A375 (cell line): ENCODE measurements around the gene SNX12. TPM values are rescaled to one million over a fixed set of nuclear protein-coding genes. Genes with fewer than 3 reads are reported as not detected.

Experiments
- small RNA-seq: library from RNA; depleted of rRNA; stranded (forward); fragments of <200 nt; gene quantifications from one replicate; pipeline ENCODE3, GENCODE V24; 2014
- total RNA-seq: library from RNA; depleted of rRNA; stranded (reverse); fragments of >200 nt; shearing (Covaris generic); gene quantifications from 2 replicates; pipeline ENCODE4 v1.2.3, GENCODE V29; 2014; rRNA removed

SNX12 gene
- total RNA-seq, result 29.9 and 33.1 TPM in 2 replicates

DNA sequence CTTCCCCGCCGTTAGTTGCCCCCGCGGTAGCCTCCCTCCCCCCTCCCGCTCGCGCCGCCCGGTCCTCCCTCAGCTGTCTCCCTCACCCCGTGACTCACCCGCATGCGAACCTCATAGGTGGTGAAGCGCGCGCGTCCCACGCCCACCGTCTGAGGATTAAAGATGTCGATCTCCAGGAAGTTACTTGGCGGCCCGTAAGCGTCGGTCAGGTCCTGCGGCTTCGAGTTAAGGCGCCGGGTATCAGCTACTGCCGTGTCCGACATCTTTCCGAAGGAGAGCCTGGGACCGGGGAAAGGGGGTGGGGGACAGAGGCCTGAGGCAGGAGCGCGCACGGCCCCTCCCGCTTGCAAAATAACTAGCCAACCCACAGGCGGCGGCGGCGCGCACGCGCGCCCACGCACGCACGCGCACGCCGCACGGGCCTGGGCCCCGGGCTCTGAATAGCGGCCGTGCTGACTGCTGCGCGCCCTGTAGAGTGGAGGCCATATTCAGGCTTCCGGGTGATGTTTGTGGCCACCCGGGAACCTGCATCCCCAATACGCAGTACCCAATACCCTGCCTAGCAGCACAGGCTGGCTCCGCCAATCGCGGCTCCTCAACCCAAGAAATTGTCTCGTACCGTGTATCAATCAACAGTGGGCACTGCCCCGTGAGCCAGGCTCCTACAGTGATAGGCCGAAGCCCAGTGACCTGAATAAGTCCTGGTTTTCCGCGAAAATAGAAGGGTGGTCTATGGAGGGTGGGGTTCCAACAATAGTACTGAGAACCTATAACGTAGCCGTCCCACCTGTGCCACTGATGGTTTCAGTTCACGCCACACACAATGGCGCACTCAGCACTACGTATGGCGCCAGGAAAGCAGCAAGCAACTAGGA, at the start of gene SNX12:
TSS of gene SNX12 (minus strand) at position 291 of the 875 bp plus-strand sequence. CDS start at position 263, 28 bp downstream.

GRCh38 chrX:71111141-71111843, 43.2 kb upstream of the SNX12 start, which contains the start of gene IL2RG:
Gene IL2RG, minus strand, starts transcription at chrX:71111577. Its CDS starts 38 bp downstream, at chrX:71111539.

DNA sequence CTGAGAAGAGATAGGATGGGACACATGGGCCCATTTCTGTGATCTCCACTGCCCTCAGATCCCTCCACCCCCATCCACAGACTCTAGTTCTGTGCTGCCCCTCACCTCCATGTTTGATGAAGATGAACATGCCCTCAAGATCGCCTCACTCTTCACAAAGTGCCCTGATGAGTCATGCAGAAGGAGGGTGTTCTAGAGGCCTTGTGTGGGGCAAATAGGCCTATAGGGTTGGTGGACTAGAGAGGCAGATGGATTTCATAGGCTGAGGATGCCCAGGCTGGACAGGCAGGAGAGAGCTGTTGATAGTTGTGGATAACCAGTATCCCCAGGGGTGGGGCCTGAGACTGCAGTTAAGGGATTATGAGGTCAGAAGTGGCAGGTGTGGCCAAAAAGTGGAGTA, 38.3 kb upstream of the SNX12 start, which contains the start of gene CXorf65:
TSS of gene CXorf65 (minus strand) at position 314 of the 400 bp plus-strand sequence. CDS start at position 130, 184 bp downstream.

DNA sequence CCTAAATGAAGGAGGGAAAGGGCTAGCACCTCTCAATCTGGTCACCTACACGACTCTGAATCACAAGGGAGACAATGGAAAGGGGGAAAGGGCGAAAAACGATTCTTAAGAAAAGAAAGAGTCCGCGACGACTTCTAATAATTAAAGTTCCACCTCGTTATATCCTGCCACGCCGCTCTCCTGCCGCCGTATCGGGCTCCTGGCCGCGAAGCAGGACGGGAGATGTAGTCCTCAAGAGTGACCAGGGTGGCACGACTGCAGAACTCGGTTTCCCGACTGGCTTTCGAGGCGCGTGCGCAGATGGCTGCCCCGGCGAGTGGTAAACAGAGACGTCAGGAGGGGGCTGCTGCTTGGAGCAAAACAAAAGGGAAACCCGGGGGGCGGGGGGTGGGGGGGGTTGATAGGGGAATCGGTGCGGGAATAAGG, 27.4 kb upstream of the SNX12 start, which contains the start of gene FOXO4:
TSS of gene FOXO4 (plus strand) at position 297 of the 426 bp plus-strand sequence. CDS start 678 bp downstream, outside the sequence.

Small RNA genes within 50 kb of the gene (small RNA-seq; reads per million reads assigned to genes)
- gene CXorf65, result not detected
- not detected for gene RNU1-56P

Other genes with a start within 250 kb of the SNX12 start
- gene TEX11, start 159.6 kb downstream of the SNX12 start, total RNA-seq, result not detected in 2 replicates
- gene SLC7A3, start 137.2 kb downstream of the SNX12 start, total RNA-seq, result 0.05 and 0.15 TPM in 2 replicates
- gene FOXO4, start 27.5 kb upstream of the SNX12 start, total RNA-seq, result 4.3 and 4.9 TPM in 2 replicates
- gene CXorf65, start 38.4 kb upstream of the SNX12 start, total RNA-seq, result not detected in 2 replicates
- 0.11 TPM in 1 of 2 replicates, not detected in the other for gene IL2RG, start 43.2 kb upstream of the SNX12 start, total RNA-seq
- 33.2 and 46.0 TPM in 2 replicates for gene MED12, start 50.3 kb upstream of the SNX12 start, total RNA-seq
- 0.68 and 0.90 TPM in 2 replicates for gene NLGN3, start 76.5 kb upstream of the SNX12 start, total RNA-seq
- 4.5 and 5.7 TPM in 2 replicates for gene GJB1, start 154.9 kb upstream of the SNX12 start, total RNA-seq
- 14.0 and 16.4 TPM in 2 replicates for gene ZMYM3, start 185.8 kb upstream of the SNX12 start, total RNA-seq
- gene NONO, start 215.3 kb upstream of the SNX12 start, total RNA-seq, result 630 and 657 TPM in 2 replicates
- 1.6 and 2.5 TPM in 2 replicates for gene ITGB1BP2, start 233.4 kb upstream of the SNX12 start, total RNA-seq